SU-DHL-6 (cell line): Measurements from ENCODE around the gene LRRC63.

ENCODE experiments used
- EZH2phosphoT487 ChIP-seq: fragments of 200-600 bp; sonication (generic), shearing (Covaris generic); conservative IDR thresholded peaks from 2 replicates; pipeline ENCODE4 v1.6.1; 2018; ENCODE audit warnings: mild to moderate bottlenecking, antibody characterized with exemption, low read length, moderate library complexity, mixed read lengths
- TF ChIP-seq, protein P1 (sequence below): fragments of 200-600 bp; sonication (generic); IDR thresholded peaks from one replicate; pipeline ENCODE4 v1.5.1; 2017; ENCODE audit warnings: antibody characterized with exemption, mild to moderate bottlenecking, low read length, moderate library complexity; ENCODE audit not compliant: insufficient read depth, poor library complexity, severe bottlenecking

DNA sequence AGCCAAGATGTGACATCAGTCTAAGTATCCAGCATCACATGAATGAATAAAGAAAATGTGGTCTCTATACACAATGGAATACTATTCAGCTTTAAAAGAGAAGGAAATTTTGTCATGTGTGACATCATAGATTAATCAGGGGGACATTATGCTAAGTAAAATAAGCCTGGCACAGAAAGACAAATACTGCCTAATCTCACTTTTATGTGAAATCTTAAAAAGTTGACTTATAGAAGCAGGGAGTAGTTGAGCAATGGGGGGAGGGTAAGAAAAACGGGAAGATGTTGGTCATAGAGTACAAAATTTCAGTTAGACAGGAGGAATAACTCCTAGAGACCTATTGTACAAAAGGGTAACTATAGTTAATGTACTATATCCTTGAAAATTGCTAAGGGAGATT is 19.3 kb upstream of the LRRC63 start:
- TF ChIP-seq, protein P1, sequence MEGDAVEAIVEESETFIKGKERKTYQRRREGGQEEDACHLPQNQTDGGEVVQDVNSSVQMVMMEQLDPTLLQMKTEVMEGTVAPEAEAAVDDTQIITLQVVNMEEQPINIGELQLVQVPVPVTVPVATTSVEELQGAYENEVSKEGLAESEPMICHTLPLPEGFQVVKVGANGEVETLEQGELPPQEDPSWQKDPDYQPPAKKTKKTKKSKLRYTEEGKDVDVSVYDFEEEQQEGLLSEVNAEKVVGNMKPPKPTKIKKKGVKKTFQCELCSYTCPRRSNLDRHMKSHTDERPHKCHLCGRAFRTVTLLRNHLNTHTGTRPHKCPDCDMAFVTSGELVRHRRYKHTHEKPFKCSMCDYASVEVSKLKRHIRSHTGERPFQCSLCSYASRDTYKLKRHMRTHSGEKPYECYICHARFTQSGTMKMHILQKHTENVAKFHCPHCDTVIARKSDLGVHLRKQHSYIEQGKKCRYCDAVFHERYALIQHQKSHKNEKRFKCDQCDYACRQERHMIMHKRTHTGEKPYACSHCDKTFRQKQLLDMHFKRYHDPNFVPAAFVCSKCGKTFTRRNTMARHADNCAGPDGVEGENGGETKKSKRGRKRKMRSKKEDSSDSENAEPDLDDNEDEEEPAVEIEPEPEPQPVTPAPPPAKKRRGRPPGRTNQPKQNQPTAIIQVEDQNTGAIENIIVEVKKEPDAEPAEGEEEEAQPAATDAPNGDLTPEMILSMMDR, result no peak
- no peak for TF ChIP-seq EZH2phosphoT487
